CD4-positive, alpha-beta T cell treated with Interleukin-17A for 1 hour (primary cell): Measurements from ENCODE around the gene MAP1LC3B2.

Experiments
- DNase-seq: peaks from one replicate; pipeline ENCODE4 v3.0.0-alpha.2; 2020

MAP1LC3B2 gene

DNA sequence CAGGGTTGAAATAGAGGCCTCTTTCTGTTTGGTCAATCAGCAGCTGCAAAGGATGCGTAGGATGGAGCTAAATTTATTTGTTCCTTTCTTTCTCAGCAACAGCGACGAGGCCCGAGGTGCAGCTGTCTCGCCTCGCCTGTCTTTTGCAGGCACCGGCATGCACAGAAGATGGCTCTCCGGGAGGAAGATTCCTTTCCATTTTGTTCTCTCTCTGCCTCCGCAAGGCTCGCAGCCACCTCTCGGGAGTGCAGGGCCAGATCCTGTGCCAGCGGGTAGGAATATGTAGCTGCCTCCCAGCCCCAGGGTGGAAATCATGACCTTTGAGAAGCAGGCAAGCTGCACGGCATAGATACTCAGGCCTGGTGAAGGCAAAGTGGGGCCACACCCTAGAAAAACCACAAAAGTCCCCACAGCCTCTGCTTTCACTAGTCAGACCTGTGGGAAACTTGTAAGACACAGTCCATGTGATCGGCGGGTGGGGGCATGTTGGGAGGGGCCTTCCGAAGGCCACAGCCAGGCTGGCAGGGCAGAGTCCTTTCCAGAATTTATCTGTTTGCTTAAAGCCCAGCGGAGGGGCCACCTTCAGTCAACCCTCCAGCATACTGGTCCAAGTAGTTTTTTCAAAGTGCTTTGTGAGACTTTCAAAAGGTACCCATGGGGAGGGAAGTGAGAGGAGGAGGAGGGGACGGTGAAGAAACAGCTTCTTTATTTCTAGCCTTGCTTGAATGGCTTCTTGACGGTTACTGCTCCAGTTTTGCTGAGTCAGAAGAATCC, at the start of gene MAP1LC3B2:
MAP1LC3B2 (plus strand) TSS at position 220 of the 774 bp plus-strand sequence. CDS start 16,562 bp downstream, outside the sequence.
- DNase-seq = peak; percentile 86

GRCh38 chr12:116513944-116514343, 45.2 kb upstream of the MAP1LC3B2 start:
- DNase-seq = no peak

- DNase-seq = no peak
Measured at GRCh38 chr12:116515684-116516083, 43.5 kb upstream of the MAP1LC3B2 start.

DNA sequence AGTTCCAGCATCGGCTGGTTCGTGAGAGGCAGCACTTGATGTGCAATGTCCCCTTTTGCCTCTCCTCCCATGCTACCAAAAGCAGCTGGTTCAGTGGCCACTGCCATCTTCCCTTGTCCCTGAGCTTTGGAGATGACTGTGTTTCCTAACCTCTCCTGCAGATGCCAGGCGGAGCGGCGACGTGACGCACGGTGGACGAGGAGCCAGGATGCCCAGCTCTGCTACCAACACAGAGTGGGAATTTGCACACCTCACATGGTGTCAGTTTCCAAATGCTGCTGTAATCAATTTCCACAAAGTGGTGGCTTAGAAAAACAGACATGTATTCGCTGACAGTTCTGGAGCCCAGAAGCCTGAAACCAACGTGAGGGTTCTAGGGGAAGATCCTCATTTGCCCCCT, 42.5 kb upstream of the MAP1LC3B2 start:
- DNase-seq = no peak

DNA sequence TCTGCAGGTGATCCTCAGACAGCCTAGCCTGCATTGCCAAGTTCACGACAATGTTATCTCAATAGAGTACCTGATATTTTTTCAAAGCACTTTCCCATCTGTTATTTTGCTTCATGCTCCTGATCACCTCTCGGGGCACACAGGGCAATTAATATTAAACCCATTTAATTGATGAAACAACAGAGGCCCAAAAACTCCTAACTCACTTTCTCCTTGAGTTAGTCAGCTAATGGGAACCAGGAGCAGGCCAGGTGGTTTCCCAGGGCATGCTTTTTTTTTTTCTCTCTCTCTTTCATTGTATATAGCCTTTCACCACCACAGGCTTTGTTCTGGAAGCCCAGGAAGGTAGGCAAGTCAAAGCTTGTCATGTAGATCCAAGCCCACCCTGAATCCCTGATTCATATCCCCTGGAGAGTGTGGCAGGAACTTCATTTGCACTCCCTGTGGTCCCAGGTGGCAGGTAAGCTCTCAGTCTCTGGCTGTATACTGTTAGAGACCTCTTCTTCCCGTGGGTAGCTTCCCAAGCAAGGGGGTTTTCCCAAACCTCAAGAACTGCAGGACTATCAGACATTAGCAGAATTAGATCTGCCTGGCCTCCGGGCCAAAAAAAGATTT, 41.6 kb upstream of the MAP1LC3B2 start:
- no peak for DNase-seq

- DNase-seq = no peak
Measured at GRCh38 chr12:116520225-116520760, 38.9 kb upstream of the MAP1LC3B2 start.

DNA sequence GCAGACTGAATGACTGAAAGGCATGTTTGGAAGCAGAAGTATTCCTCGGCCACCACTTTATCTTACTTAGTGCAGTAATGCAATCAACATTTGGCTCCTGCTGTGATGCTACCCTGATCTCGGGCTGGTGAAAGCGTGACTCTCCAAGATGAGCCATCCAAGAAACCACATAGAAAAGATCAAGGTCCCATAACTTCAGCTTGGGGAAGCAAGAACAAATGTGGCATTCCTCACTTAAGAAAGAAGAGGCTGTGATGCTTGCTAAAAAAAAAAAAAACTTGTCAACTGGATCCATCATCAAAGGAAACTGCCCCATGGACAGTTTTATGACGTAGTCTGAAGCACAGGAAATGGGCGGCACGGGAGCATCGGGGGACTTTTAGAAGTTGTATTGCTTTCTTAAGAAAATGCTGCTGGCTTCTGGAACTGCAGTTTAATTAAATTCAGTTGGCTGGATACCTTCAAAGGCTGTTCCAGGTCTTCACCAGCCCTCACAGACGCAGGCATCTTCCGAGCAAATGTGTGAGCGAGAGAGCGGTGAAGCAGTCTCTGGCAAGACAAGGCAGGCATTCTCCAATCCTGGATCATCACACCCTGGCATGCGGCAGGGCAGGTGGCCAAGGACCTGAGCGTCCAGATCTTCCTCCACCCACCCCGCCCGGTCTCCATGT, 38.2 kb upstream of the MAP1LC3B2 start:
- DNase-seq = no peak

DNA sequence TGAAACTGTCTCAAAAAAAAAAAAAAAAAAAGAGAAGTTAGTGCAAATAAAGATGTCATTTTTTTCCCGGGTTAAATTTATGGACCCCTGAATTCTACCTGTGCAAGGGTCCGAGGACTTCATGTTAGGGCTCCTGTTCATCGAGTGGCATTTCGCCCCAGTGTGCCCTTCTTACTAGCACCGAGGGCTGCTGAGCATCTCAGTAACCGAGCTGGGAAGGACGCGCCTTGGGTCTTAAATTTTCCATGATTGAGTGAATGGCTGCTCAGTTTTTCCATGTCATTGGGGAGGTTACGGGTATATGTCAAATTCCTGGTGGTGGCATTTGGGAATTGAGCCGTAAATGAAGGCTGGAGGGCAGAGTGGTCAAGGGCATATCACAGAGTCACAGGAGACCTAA, 34.9 kb upstream of the MAP1LC3B2 start:
- DNase-seq = no peak

GRCh38 chr12:116524964-116525379, 34.2 kb upstream of the MAP1LC3B2 start:
- DNase-seq = no peak

GRCh38 chr12:116525418-116526001, 33.7 kb upstream of the MAP1LC3B2 start:
- no peak for DNase-seq

DNA sequence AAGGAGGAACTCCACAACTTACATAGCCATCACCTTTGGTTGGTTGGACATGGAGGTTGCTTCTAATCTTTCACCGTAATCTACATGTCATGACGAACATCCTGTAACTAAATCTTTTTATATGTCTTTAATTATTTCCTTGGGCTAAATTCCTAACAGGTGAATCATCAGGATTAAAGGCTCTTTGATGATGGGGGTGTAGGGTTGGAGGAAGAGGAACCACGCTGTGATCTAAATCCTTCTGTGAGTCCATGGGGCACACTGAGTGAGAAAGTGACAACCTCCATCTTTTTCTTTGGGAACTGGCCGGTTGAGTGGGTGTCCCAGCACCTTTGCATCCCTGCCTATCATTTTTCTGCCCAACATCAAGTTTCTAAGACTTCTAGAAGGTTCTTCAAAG, 31.1 kb upstream of the MAP1LC3B2 start:
- no peak for DNase-seq

- DNase-seq = no peak
Measured at GRCh38 chr12:116528498-116528897, 30.7 kb upstream of the MAP1LC3B2 start.

DNA sequence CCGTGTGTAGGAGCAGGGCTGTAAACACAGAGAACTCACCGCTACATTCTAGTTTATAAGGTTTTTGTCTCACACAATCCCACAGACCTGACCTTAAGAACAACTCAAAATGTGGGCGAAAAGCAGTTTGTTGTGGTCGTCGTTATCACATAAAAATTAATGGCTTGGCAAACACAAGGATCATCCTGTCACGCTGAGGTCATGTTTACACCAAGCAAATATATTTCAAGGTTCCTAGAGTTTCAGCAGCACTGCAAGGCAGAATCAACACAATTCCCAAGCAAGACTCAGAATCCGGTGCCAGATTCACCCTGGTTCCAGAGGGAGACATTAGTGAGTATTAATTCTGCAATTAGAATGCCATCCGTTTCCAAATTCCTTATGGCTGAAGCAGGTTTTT, 30.1 kb upstream of the MAP1LC3B2 start:
- no peak for DNase-seq

- no peak for DNase-seq
Measured at GRCh38 chr12:116529686-116530085, 29.5 kb upstream of the MAP1LC3B2 start.

- no peak for DNase-seq
Measured at GRCh38 chr12:116532428-116532827, 26.8 kb upstream of the MAP1LC3B2 start.

- DNase-seq = no peak
Measured at GRCh38 chr12:116532986-116533342, 26.2 kb upstream of the MAP1LC3B2 start.

DNA sequence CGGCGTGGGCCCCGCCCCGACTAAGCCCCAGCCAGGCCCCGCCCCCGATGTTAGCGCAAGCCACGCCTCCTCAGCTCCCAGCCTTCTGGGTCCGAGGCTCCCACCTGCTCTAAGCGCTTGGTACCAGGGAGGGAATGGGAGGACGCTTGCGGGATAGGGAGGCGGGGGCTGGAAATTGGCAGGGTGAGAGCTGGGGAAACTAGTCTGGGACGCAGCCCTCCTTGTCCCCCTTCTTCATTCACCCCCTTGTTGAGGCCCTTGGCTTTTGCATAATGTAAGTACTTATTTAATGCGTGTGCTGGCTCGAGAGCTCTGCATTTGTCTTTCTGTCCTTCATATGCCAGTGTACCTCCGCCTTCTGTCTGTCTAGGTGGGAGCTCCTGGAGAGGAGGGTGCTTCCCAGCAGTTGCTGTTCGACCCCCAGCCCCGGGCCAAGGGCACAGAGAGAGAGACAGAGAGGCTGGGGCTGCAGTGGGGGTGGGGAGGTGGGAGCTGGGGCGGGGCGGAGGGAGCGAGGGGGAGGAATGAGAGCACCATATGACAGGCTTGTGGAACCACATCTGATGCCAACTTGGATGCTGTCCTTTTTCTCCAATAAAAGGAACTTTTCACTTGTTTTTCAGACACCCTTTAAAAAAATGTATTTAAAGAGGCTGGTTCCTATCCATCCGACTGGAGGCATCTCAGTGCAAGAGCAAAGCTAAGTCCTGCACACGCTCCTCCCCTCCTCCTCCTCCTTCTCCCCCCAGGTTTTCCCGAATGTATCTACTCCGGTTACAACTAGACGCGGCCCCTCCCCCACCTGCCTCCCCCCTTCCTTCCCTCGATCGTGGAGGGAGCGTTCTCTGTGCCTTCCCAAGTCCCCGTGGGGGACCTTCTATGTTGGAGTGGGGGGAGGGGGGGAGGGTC, 25.6 kb upstream of the MAP1LC3B2 start:
- DNase-seq = peak; percentile 73

GRCh38 chr12:116534311-116535121, 24.7 kb upstream of the MAP1LC3B2 start:
- DNase-seq = no peak

DNA sequence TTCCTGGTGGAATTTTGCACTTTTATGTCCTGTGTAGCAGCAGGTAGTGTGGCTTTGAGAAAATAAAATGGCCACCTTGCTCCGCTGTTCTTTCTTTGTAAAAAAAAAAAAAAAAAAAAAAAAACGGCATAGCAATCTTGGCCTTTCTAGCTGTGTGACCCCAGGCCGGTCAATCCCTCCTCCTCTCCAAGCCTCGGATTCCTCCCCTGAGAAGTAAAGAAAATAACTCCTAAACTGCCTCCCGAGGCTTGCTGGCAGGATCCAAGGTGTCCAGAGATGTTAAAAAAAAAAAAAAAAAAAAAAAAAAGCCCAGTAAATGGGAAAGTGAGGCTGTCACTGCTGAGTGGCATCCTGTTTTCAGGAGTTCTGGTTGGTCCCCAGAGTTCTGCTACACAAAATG, 23.9 kb upstream of the MAP1LC3B2 start:
- no peak for DNase-seq

GRCh38 chr12:116537101-116537904, 21.9 kb upstream of the MAP1LC3B2 start:
- peak; percentile 24 for DNase-seq
